Gastroesophageal sphincter (tissue), 3 donors: ENCODE results near the gene PRODH.

Experiments
- CTCF ChIP-seq, 4 experiments: fragments of 200-600 bp in 2 of 4; fragments of 450-650 bp in 2 of 4; sonication (generic) in 1 of 4; IDR thresholded peaks; one replicate each; pipeline ENCODE4 v1.5.1; 2017 to 2019; ENCODE audit warnings: antibody characterized with exemption in 4 of 4, mild to moderate bottlenecking in 2 of 4, moderate library complexity in 2 of 4
- POLR2A ChIP-seq, 2 donors: fragments of 450-650 bp; IDR thresholded peaks; one replicate each; pipeline ENCODE4 v1.6.1; 2017; ENCODE audit warnings: antibody characterized with exemption in 2 of 2, mild to moderate bottlenecking in 2 of 2, moderate library complexity in 1 of 2
- POLR2AphosphoS5 ChIP-seq: sonication (generic); formaldehyde crosslinking; IDR thresholded peaks from one replicate; pipeline ENCODE4 v1.6.1; 2017; ENCODE audit warnings: antibody characterized with exemption

- TF ChIP-seq POLR2AphosphoS5: no peak
- TF ChIP-seq POLR2A (IDR thresholded peaks at IDR 0.05): no peak
- TF ChIP-seq CTCF (IDR thresholded peaks at IDR 0.05): no peak
These were observed 35.2 kb upstream of the PRODH start for GRCh38 chr22:18971321-18971751.
